HL-60/S4 treated with retinoic acid at 250 ng/mL for 4 days and 3 days (cell line): Measurements from ENCODE around the gene PRRC1.

Experiments used
- in situ Hi-C: fragments of 300-500 bp; cut with MboI; formaldehyde crosslinking; loops from 2 replicates; pipeline ENCODE4 v1.7.0; 2022; ENCODE audit warnings: low sequenced_read_pairs

PRRC1 gene

GRCh38 chr5:127517480-127518318, at the start of gene PRRC1:
TSS of gene PRRC1 (plus strand) at chr5:127517640. CDS start at chr5:127523480, 5,840 bp downstream.
- in situ Hi-C loops, result no loop called here

- in situ Hi-C loops, result no loop called here
Measured at GRCh38 chr5:127471211-127471610, 46.2 kb upstream of the PRRC1 start.

GRCh38 chr5:127472700-127473099, 44.7 kb upstream of the PRRC1 start:
- in situ Hi-C loops, result no loop called here

GRCh38 chr5:127486471-127486870, 31.0 kb upstream of the PRRC1 start:
- in situ Hi-C loops, result no loop called here

GRCh38 chr5:127492854-127493738, 24.3 kb upstream of the PRRC1 start:
- in situ Hi-C loops, result no loop called here

GRCh38 chr5:127498548-127498947, 18.9 kb upstream of the PRRC1 start:
- in situ Hi-C loops, result no loop called here

- in situ Hi-C loops, result no loop called here
Measured at GRCh38 chr5:127505905-127506304, 11.5 kb upstream of the PRRC1 start.

- in situ Hi-C loops, result no loop called here
Measured at GRCh38 chr5:127506616-127507015, 10.8 kb upstream of the PRRC1 start.

GRCh38 chr5:127508644-127509373, 8.6 kb upstream of the PRRC1 start:
- in situ Hi-C loops, result no loop called here

GRCh38 chr5:127513408-127513970, 4.0 kb upstream of the PRRC1 start:
- in situ Hi-C loops, result no loop called here

GRCh38 chr5:127514816-127515215, 2.6 kb upstream of the PRRC1 start:
- in situ Hi-C loops, result no loop called here

GRCh38 chr5:127515693-127516440, 1.6 kb upstream of the PRRC1 start:
- in situ Hi-C loops, result no loop called here

GRCh38 chr5:127517110-127517479, 345 bp upstream of the PRRC1 start:
- in situ Hi-C loops, result no loop called here

- in situ Hi-C loops, result no loop called here
Measured at GRCh38 chr5:127518319-127518621, 830 bp downstream of the PRRC1 start.

- in situ Hi-C loops, result no loop called here
Measured at GRCh38 chr5:127519527-127519926, 2.1 kb downstream of the PRRC1 start.

GRCh38 chr5:127521138-127521770, 3.8 kb downstream of the PRRC1 start:
- in situ Hi-C loops, result no loop called here

- in situ Hi-C loops, result no loop called here
Measured at GRCh38 chr5:127525181-127525580, 7.7 kb downstream of the PRRC1 start.

GRCh38 chr5:127529904-127530682, 12.7 kb downstream of the PRRC1 start:
- in situ Hi-C loops, result no loop called here

GRCh38 chr5:127536687-127537086, 19.2 kb downstream of the PRRC1 start:
- in situ Hi-C loops, result no loop called here
